Progenitor cell of endocrine pancreas (in vitro differentiated cells): Measurements from ENCODE around the gene ANKRD65. TPM values are rescaled to one million over a fixed set of nuclear protein-coding genes. Genes with fewer than 3 reads are reported as not detected.
"Not testable (repeated sequence)": the region's sequence is repeated elsewhere in the genome, so short reads cannot be mapped to it uniquely, and the experiment has no call there.

Experiments used
- DNase-seq: peaks from one replicate; pipeline ENCODE4 v3.0.0; 2021; ENCODE audit warnings: low spot score; ENCODE audit not compliant: unreplicated experiment
- H3K27ac Mint-ChIP-seq: 2 replicates; pipeline ENCODE4 v1.8.0; 2021; ENCODE audit warnings: mild to moderate bottlenecking, moderate library complexity, mixed read lengths
- H3K27me3 Mint-ChIP-seq: 2 replicates; pipeline ENCODE4 v1.8.0; 2021; ENCODE audit warnings: mixed read lengths
- H3K36me3 Mint-ChIP-seq: 2 replicates; pipeline ENCODE4 v1.8.0; 2022; ENCODE audit warnings: mixed read lengths; ENCODE audit not compliant: insufficient read depth
- H3K4me1 Mint-ChIP-seq: 2 replicates; pipeline ENCODE4 v1.8.0; 2021; ENCODE audit warnings: low read depth, mixed read lengths
- H3K4me3 Mint-ChIP-seq: 2 replicates; pipeline ENCODE4 v1.8.0; 2021; ENCODE audit warnings: low read depth, mild to moderate bottlenecking, moderate library complexity, mixed read lengths
- H3K9me3 Mint-ChIP-seq: 2 replicates; pipeline ENCODE4 v1.8.0; 2021; ENCODE audit warnings: low read depth, mixed read lengths
- CTCF ChIP-seq: fragments of 200-600 bp; sonication (generic); IDR thresholded peaks from one replicate; pipeline ENCODE4 v1.5.0; 2021; ENCODE audit warnings: antibody characterized with exemption, mild to moderate bottlenecking; ENCODE audit not compliant: unreplicated experiment
- total RNA-seq: library from RNA; stranded (reverse); gene quantifications from 2 replicates; pipeline ENCODE4 v1.2.1, GENCODE V29; 2021

ANKRD65 gene
- total RNA-seq, 1 donor from 2014 or later = 15.1 TPM

DNA sequence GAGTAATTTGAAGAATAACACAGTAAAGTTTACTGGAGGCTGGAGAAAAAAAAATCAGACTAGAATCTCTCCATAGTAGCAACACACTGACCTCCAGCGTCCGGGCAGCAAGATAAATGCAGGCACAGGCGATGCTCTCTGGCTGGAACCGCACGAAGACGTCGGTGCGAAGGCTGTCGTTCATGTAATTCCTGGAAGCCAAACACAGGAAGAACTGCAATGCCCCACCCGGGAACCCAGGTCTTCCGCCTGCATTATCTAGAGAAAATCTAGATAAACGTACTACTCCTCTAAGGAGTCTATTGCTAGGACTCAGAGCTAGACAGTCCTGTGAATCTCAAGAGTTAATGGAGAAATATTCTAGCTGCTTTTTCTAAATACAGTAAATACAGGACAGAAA, 30.4 kb downstream of the ANKRD65 start:
- Mint-ChIP-seq H3K4me3 (no peak overlapping the region), H3K27ac (no peak overlapping the region), H3K4me1 (peaks cover 1% of the 10 kb centered on the region), H3K27me3 (no peaks in the 10 kb centered on the region), H3K36me3 (peaks cover 46% of the 10 kb centered on the region), H3K9me3 (no peaks in the 10 kb centered on the region)
- no peak for DNase-seq
- no peak for TF ChIP-seq CTCF

DNA sequence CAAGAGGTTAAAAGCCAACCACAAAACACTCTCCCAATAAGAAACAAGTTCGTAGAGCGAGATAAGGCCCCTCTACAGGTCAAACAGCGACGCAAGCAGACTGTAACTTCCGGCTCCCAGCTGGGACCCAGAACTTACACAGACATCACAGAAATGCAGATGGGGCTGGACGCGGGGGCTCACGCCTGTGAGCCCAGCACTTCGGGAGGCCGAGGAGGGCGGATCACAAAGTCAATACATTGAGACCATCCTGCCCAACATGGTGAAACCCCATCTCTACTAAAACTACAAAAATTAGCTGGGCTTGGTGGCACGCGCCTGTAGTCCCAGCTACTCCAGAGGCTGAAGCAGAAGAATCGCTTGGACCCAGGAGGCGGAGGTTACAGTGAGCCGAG, 33.0 kb downstream of the ANKRD65 start:
- TF ChIP-seq CTCF = no peak
- no peak for DNase-seq
- no peak overlapping the region for H3K4me3 Mint-ChIP-seq
- no peaks in the 10 kb centered on the region for H3K4me1 Mint-ChIP-seq
- peaks cover 35% of the 10 kb centered on the region for H3K36me3 Mint-ChIP-seq
- H3K9me3 Mint-ChIP-seq = no peaks in the 10 kb centered on the region
- no peaks in the 10 kb centered on the region for H3K27me3 Mint-ChIP-seq
- H3K27ac Mint-ChIP-seq = no peak overlapping the region

- H3K27ac Mint-ChIP-seq = no peak overlapping the region
- no peaks in the 10 kb centered on the region for H3K9me3 Mint-ChIP-seq
- no peak overlapping the region for H3K4me3 Mint-ChIP-seq
- no peak for TF ChIP-seq CTCF
- peaks cover 35% of the 10 kb centered on the region for H3K36me3 Mint-ChIP-seq
- H3K27me3 Mint-ChIP-seq = no peaks in the 10 kb centered on the region
- no peak for DNase-seq
- H3K4me1 Mint-ChIP-seq = no peaks in the 10 kb centered on the region
Measured at GRCh38 chr1:1387098-1388077, 33.7 kb downstream of the ANKRD65 start.

DNA sequence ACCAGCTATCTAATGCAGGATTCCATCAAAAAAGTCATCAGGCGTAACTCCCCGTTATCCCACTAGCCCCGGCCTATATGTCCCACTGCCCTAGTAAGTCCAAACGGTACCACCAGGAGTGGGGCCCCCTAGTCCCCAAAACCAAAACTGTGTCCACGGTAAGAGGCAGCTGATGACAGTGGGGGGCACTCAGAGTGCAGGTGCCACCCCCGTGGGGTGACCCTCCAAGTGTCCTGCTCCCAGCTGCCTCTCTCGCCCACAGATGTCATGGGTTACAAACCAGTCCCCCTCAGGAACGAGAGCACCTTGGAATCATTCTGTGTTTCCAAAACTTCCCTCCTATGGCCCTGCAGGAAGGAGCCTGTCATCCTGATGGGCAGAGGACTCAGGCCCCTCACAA, 35.1 kb downstream of the ANKRD65 start:
- Mint-ChIP-seq H3K36me3 (peaks cover 26% of the 10 kb centered on the region), H3K9me3 (no peaks in the 10 kb centered on the region), H3K27ac (no peak overlapping the region), H3K4me1 (no peaks in the 10 kb centered on the region), H3K4me3 (no peak overlapping the region), H3K27me3 (no peaks in the 10 kb centered on the region)
- DNase-seq = no peak
- TF ChIP-seq CTCF = no peak

GRCh38 chr1:1385339-1385738, 35.7 kb downstream of the ANKRD65 start:
- not testable (repeated sequence) for H3K4me3 Mint-ChIP-seq, H3K4me1 Mint-ChIP-seq, H3K27me3 Mint-ChIP-seq, DNase-seq, H3K27ac Mint-ChIP-seq, H3K9me3 Mint-ChIP-seq
- H3K36me3 Mint-ChIP-seq = peaks cover 22% of the 10 kb centered on the region

DNA sequence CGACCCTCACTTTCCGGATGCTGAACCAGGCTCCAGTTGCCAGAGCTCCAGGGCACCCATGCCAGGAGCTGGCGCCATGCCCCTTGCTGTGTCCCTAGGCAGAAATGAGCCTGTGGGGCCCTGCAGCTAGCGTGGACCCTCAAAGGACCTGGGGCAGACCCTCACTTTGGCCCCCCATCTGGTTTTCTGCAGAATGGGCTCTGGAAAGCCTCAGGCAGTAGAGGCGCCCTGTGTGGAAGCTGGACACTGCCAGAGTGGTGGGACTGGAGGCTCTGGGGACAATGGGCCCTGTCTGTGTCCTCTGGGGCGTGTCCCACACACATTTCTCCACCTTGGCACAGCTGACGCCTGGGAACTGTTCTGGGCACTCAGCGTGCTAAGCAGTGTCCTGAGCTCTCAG, 39.8 kb downstream of the ANKRD65 start:
- TF ChIP-seq CTCF = no peak
- DNase-seq = no peak
- Mint-ChIP-seq H3K27me3 (no peaks in the 10 kb centered on the region), H3K9me3 (no peaks in the 10 kb centered on the region), H3K27ac (no peak overlapping the region), H3K36me3 (peaks cover 4% of the 10 kb centered on the region), H3K4me1 (no peaks in the 10 kb centered on the region), H3K4me3 (no peak overlapping the region)
